Measurements from ENCODE around the gene NMNAT2.

DNA sequence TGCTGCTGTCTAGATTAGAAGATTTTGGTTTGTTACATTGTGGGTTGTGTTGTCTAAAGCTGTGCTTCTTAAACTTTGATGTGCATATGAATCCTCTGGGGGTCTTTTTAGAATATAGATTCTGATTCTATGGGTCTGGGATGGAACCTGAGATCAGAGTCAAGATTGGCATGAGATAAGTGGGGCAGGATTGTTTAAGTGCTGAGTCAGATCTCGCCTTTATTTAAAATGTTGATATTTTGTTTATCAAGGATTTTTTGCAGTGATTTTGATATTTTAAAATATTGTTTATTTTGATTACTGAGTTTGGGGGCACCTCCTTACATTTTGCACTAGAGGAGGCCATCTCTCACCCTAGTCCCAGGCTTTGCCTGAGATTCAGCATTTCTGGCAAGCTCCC lies 117.4 kb downstream of the NMNAT2 start:
- TF ChIP-seq, protein P1, sequence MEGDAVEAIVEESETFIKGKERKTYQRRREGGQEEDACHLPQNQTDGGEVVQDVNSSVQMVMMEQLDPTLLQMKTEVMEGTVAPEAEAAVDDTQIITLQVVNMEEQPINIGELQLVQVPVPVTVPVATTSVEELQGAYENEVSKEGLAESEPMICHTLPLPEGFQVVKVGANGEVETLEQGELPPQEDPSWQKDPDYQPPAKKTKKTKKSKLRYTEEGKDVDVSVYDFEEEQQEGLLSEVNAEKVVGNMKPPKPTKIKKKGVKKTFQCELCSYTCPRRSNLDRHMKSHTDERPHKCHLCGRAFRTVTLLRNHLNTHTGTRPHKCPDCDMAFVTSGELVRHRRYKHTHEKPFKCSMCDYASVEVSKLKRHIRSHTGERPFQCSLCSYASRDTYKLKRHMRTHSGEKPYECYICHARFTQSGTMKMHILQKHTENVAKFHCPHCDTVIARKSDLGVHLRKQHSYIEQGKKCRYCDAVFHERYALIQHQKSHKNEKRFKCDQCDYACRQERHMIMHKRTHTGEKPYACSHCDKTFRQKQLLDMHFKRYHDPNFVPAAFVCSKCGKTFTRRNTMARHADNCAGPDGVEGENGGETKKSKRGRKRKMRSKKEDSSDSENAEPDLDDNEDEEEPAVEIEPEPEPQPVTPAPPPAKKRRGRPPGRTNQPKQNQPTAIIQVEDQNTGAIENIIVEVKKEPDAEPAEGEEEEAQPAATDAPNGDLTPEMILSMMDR (conservative IDR thresholded peaks at IDR 0.05; ENCODE audit: low read depth, low read length) = no peak
- TF ChIP-seq FOS (IDR thresholded peaks at IDR 0.05; ENCODE audit: low read depth, low read length) (no peak), MXI1 (IDR thresholded peaks at IDR 0.05; ENCODE audit: borderline replicate concordance, low read depth, low read length) (no peak), POLR2A (IDR thresholded peaks at IDR 0.05; ENCODE audit: low read depth, low read length) (no peak), RAD21 (IDR thresholded peaks at IDR 0.05; ENCODE audit: low read length) (no peak), RCOR1 (IDR thresholded peaks at IDR 0.05; ENCODE audit: insufficient replicate concordance, low read length) (no peak), CEBPB (IDR thresholded peaks at IDR 0.05; ENCODE audit: low read depth, low read length) (no peak)

Measured in IMR-90 (cell line).